ENCODE measurements around the gene CSHL1.

CSHL1 gene

GRCh38 chr17:63911041-63911635 is at the start of gene CSHL1:
CSHL1 (minus strand) TSS chr17:63911258; CDS start chr17:63911196, 62 bp downstream.
- Histone ChIP-seq H3K27ac (no peak within 1 kb of the TSS), H3K4me3 (no peak within 1 kb of the TSS)

GRCh38 chr17:63960430-63960829 is 49.4 kb upstream of the CSHL1 start:
- H3K27ac ChIP-seq = no peak overlapping the region

GRCh38 chr17:63960006-63960405 is 48.9 kb upstream of the CSHL1 start:
- no peak overlapping the region for H3K27ac ChIP-seq
- H3K4me3 ChIP-seq = no peak overlapping the region

More at GRCh38 chr17:63960430-63960829, 49.4 kb upstream of the CSHL1 start:
- H3K4me3 ChIP-seq = no peak overlapping the region

- Histone ChIP-seq H3K4me3 (no peak overlapping the region), H3K27ac (no peak overlapping the region)
Observed at GRCh38 chr17:63956296-63956920, 45.4 kb upstream of the CSHL1 start.

GRCh38 chr17:63955791-63956190 is 44.7 kb upstream of the CSHL1 start:
- Histone ChIP-seq H3K27ac (no peak overlapping the region), H3K4me3 (no peak overlapping the region)

GRCh38 chr17:63955232-63955631 is 44.2 kb upstream of the CSHL1 start:
- H3K27ac ChIP-seq = no peak overlapping the region
- H3K4me3 ChIP-seq = no peak overlapping the region

GRCh38 chr17:63954402-63955063 is 43.5 kb upstream of the CSHL1 start:
- Histone ChIP-seq H3K4me3 (no peak overlapping the region), H3K27ac (no peak overlapping the region)

GRCh38 chr17:63950940-63951907 is 40.2 kb upstream of the CSHL1 start:
- Histone ChIP-seq H3K27ac (no peak overlapping the region), H3K4me3 (no peak overlapping the region)

GRCh38 chr17:63949576-63950250 is 38.7 kb upstream of the CSHL1 start:
- Histone ChIP-seq H3K27ac (no peak overlapping the region), H3K4me3 (no peak overlapping the region)

GRCh38 chr17:63948521-63948920 is 37.5 kb upstream of the CSHL1 start:
- Histone ChIP-seq H3K4me3 (no peak overlapping the region), H3K27ac (no peak overlapping the region)

GRCh38 chr17:63947711-63948330 is 36.8 kb upstream of the CSHL1 start:
- Histone ChIP-seq H3K27ac (no peak overlapping the region), H3K4me3 (no peak overlapping the region)

GRCh38 chr17:63946440-63947363 is 35.6 kb upstream of the CSHL1 start:
- Histone ChIP-seq H3K27ac (peak overlapping the region in 2 of 21 experiments; percentile 4 to 65), H3K4me3 (no peak overlapping the region)

- no peak overlapping the region for H3K4me3 ChIP-seq
- peak overlapping the region in 2 of 21 experiments; percentile 4 to 65 for H3K27ac ChIP-seq
Observed at GRCh38 chr17:63945784-63946439, 34.9 kb upstream of the CSHL1 start.

GRCh38 chr17:63944736-63945499 is 33.9 kb upstream of the CSHL1 start:
- H3K4me3 ChIP-seq = no peak overlapping the region
- peak overlapping the region in 1 of 21 experiments; percentile 65 for H3K27ac ChIP-seq

GRCh38 chr17:63943745-63944144 is 32.7 kb upstream of the CSHL1 start:
- Histone ChIP-seq H3K4me3 (no peak overlapping the region), H3K27ac (no peak overlapping the region)

GRCh38 chr17:63942309-63942985 is 31.4 kb upstream of the CSHL1 start:
- Histone ChIP-seq H3K4me3 (no peak overlapping the region), H3K27ac (no peak overlapping the region)
